GM21367 (cell line): ENCODE data around the gene TMEM163.
"Not testable (repeated sequence)": the region's sequence is repeated elsewhere in the genome, so short reads cannot be mapped to it uniquely, and the experiment has no call there.

Experiments used
- ATAC-seq: cut with Tn5 transposase; IDR thresholded peaks from one replicate; pipeline ENCODE4 v1.9.1; 2021; ENCODE audit not compliant: unreplicated experiment

TMEM163 gene

DNA sequence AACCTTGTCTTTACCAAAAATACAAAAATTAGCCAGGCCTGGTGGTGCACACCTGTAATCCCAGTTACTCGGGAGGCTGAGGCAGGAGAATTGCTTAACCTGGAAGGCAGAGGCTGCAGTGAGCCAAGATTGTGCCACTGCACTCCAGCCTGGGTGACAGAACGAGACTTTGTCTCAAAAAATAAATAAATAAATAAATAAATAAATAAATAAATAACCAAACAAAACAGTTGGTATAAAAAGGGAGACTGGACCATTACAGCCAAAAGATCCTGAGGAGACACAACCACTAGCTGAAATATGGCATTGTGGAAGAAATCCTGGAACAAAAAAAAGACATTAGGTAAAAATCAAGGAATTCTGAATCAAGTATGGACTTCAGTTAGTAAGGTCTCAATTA lies 4.9 kb upstream of the TMEM163 start:
- ATAC-seq = not testable (repeated sequence)

DNA sequence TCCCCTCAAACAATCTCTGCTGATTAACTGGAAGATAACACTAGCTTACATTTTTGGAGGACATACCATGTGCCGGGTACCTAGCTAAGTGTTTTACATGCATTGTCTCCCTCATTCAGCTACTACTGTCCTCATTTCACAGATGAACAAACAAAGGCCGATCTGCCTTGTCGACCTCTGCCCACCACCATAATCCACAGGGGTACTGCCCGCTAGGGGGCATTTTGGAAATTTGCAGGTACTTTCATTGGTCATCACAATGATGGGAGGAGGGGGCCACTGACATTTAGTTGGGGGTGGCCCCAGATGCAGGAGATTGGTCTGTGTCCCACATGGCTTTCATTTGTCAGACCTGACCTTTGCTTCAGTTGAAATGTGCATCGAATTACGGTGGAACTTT lies 3.9 kb upstream of the TMEM163 start:
- no peak for ATAC-seq

DNA sequence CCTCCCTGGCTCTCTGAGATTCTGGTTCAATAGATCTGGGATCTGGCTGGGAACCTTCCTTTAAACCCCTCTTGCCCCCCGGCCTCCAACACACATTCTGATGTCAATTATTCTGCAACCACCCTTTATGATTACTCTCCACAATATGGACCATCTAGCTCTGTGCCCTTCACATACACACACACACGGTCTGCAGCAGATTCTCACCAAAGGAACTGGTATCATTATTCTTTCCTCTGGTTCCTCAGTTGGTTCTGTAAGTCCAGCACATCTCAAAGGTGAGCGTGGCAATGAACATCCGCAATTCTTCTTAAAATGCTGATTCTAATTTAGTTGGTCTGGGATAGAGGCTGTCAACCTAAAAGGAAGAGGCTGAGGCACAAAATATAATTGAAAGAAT lies 2.8 kb upstream of the TMEM163 start:
- no peak for ATAC-seq

DNA sequence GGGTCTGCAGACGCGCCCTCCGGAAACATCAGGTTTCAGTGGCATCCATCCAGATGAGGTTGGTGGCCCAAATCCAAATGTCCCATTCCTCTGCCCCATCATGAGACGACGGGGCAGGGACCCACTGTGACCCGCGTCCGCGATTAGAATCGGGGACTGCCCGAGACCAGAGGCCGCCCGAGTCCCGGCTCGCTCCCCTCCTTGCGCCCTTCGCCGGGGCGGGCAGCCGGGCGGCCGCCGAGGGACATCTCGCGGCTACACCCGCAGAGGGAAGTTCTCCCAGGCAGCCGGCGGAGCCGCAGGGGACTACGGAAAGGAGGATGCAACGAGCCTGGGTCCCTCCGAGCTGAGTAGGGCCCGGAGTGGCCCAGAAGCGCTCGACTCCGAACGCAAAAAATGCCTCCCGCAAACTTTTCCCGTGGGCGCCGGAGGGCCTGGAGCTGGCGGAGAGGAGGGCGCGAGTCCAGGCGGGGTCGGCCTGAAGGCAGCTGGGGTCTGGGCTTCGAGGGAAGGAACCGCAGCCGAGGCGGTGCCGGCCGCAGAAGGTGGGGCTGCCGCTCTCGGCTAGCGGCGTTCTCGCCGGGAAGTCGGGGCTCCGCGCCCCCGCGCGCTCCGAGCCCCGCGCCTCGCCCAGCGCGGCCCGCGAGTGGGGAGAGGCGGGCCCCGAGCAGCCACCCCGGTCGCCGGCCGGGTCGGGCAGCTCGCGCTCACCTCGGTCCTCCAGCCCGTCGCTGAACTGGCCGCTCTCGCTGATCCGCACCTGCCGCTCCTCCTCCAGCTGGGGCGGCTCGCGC lies 580 bp downstream of the TMEM163 start:
- ATAC-seq = peak; percentile 31

DNA sequence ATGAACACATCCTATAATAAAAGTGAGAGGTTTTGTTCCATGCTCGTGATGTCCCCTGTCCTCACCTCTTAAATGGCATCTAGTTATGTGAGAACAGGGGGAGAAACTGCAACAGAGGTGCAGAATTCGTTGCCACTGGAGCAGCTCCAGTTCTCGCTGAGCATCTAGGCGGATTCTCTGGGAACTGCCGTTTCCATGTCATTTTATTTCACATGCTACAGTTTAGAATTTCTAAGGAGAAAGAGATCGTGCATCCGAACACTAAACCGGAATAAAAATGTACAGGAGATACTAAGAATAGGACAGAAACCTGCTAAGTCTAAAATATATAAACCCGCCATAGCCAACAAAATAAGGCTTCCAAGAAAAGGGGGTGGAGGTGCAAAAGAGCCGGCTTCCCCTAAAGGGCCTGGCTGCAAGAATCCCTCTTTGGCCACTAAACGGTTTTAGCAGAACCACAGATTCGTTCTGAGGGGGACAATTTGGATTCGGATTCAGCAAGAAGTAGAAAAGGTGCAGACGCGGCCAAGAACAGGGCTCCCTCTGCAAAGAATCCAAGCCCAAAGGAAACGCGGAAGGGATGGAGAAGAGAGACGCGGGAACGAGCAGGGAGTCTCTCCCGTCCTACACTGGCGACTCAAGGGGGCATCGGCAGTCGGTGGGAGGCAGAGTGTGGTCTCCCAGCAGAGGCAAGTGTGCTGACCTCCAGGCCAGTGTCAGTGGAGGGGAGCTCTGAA lies 1.3 kb downstream of the TMEM163 start:
- no peak for ATAC-seq

DNA sequence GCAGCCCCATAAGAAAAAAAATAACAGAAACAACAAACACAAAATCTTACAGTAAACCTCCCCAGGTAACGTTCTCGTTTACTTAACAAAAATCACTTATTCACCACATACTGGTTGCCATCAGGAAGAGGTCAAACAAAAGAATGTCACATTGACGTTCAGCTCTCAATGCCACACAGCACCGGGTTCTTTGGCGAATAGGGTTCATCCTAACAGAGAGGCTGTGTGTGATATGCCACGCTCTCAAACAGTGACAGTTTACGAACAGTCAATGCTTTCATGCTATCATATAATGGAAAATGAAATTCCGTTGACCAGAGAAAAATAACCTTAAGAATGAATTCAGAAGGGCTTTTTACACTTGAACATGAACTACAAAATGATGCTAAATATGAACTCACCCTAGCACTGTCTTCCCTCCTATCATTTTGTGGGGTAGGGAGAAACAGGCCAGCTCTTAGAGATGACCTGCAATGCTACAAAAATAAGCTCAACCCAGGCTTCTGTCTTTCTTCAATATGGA lies 2.0 kb downstream of the TMEM163 start:
- ATAC-seq = no peak

DNA sequence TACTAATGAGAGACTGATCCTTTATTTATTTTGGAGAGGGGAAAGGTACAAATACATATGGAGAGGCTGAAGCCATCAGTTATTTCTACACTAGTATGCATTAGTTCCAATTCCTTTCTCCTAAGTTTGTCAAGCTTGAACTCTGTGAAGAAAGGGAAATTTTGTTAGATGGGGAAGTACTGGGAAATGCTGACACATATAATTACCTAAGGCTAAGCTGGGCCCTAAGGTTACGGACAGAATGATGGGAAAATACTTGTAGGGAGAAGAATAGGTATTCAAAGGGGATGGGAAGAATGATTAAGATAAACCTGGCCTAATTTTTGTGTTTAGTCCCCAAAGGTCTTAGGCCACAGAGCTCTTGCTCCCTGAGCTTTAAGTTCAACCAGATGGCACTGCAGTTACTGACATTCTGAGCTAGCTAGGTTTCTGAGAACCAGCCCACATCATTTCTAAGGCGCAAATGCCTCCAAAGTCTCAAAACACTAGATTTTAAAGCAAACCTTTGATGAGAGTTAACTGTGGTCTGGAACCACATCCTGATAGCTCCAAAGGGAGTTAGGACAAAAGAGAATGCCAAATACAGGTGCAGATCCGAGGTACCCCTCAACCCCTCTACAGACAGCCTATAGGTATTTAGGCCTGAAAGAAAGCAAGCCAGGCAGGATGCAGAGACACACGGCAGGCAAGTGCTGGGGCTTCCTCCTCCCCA lies 2.7 kb downstream of the TMEM163 start:
- ATAC-seq = no peak

DNA sequence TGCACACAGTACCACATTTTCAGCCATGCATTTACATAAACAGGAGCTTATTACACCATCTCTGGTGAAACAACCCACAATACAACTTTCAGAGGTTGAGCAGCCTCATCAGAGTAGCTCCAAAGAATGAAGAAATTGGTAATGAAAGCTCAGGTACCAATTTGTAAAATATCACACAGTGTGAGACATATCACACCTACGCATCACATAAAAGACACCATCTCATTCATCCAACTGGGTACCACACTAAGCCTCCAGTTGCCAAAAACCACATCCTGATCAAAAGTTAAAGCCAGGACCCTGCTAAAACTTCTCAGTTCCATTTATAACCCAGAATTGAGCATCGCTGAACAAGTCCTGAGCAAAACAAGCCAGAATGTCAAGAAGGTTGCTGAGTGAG lies 4.6 kb downstream of the TMEM163 start:
- ATAC-seq = no peak

DNA sequence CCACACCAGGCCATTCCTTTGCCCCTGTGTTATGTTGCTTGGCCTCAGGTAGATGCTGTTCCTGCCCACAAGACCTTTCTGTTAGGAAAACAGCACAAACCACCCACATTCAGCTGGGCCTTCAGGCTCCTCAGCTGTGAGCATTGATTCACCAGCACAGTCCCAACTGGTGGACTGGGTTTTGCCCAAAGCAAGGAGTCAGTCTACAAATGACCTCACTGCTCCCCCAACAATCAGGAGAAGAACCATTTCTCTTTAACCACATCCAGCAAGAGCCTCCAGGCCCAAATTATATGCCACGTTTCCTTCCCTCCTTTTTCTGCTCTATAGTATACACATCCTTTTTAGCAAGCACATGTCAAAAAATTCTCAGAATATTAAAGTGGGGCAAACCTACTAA lies 5.2 kb downstream of the TMEM163 start:
- ATAC-seq = no peak

DNA sequence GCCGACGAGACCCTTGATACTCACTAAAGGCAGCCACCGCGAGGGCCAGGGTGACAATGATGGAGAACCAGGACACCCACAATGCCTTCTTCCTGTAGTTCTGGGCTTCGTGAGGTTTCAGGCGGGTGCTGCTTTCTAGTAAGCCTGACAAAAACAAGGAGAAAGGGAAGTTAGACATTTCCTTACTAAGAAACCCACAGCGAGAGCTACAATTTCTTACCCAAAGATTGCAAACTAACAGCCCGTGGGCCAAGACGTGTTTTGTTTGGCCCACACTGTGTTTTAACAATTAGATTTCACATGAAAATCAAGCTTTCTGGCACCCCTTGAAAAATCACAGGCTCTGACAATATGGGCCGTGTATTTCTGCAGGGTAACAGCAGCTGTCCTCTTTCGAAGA lies 5.6 kb downstream of the TMEM163 start:
- no peak for ATAC-seq

DNA sequence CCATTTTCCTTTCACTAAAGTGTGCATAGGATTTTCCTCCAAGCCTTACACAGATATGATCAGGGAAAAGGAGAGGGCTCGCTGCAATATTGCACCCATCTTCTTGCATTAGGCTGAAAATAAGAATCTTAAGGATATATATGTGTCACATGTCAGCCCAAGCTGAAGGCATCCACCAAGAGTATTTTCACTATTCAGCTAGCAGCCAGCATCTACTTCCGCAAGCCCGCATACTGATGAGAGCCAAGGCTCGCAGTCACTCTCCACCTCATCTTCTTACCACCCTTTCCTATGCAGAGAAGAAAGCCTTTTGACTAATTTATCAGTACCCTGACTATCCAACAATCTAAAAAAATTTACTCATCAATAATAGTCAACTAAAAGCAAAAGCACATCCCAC lies 6.1 kb downstream of the TMEM163 start:
- ATAC-seq = no peak

DNA sequence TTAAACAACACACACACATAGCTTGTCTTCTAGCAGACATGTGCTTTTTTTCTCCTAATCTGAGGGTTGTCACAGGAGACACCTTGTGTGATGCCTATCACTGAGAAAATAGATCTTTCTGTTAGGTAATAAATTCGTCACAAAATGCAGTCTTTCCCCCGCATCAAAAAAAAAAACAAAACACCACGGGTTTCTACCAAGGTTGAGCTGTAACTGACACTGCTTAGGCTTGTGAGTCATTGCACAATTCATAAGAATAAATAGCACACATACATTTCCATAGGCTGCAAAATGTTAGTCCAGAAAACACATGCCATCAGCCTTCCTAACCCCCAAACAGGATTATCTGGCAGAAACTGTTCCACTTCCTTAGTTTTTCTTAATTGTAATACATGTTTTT lies 6.5 kb downstream of the TMEM163 start:
- ATAC-seq = no peak

DNA sequence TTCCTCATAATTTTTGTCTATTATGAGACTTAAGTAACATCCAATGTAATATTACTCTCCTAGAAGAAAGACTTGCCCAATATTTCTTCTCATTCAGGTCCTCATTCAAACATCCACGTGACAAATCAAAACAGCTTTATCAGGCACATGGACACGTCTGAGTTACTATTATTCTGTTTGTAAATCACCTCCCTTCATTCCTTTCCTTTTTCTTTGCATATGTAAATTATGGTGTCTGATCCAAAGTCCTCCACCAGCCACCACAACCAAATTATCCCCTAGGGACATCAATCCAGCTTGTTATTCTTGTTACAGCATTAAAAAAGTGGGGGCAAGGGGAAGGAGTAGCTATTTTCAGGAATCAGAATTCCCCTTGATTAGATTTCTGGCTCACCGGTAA lies 7.1 kb downstream of the TMEM163 start:
- no peak for ATAC-seq

DNA sequence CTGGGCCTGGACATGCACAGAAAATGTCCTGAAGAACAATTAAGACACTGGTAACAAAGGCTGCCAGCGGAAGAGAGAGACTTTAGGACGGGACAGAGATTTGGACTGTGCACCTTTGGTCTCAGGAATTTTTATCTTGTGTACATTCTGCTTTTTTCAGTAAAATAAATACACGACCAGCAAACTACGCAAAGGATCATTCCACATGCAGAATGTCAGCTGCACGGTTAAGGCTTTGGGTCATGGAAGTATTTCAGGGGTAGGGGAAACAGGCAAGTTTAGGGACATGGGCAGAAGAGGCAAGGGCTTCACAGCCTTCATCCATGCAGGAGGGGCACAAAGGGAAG lies 11.5 kb downstream of the TMEM163 start:
- ATAC-seq = no peak

DNA sequence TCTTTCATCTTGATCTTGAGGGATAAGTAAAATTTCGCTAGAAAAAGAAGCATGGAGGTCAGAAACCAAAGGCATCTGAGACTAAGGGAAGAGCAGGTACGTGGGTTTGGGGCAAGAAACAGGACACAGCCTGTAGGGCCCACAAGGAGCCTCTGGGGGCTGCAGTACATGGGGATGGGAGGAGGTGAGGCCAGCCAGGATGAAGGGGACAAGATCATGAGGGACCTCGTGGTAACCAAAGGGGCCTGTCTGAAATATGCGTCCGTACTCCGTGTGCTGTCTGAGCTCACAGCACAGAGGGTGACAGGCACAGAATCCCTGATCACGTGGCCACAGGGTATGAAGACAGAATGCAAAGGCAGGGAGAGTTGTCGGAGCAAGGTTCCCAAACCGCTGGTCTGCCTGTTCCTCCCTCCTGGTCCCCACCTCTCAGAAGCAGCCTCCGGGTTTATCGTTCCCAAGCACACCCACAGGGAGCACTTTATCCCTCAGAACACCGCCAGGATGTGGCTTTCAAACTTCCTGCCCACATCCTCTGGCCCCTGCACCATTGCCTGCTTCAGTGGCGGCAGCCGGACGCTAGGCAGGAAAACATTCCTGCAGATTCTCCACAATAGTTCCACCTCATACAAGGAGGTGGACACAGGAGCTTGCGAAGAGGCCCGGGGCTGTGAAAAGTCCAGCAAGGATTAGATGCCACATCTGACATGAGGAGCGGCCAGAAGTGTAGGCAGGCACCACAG lies 12.0 kb downstream of the TMEM163 start:
- no peak for ATAC-seq

DNA sequence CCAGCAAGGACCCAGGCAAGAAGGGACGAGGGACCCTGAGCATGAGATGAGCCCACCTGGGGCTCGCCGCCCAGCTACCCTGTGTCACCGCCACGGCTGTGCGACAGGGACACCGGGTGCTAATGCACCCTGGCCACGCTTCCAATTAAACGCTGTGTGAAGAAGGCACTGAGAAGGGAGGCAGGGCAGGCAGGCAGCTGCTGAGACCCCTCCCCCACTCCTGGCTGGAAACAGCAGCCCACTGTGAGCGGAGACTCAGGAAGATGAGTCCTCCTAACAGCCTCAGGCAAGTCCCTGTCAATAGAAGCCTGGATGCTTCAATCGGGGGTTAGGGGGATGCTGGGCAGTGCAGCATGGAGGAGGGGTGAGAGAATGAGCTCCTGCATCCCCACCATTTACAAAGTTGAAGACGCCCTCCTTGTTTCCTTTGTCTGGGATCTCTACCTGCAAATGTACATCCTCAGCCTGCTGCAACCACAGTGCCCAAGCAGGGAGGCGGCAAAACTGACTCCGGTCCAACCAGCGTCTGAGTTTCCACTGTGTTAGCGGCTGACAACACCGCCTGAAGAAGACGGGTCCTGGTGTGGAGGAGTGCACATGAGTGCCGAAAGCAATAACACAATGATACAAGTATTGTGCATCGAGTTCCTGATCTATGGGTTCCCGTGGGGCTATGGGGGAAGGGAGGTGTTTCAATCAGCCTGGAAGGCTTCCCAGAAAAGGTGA lies 12.8 kb downstream of the TMEM163 start:
- ATAC-seq = no peak

DNA sequence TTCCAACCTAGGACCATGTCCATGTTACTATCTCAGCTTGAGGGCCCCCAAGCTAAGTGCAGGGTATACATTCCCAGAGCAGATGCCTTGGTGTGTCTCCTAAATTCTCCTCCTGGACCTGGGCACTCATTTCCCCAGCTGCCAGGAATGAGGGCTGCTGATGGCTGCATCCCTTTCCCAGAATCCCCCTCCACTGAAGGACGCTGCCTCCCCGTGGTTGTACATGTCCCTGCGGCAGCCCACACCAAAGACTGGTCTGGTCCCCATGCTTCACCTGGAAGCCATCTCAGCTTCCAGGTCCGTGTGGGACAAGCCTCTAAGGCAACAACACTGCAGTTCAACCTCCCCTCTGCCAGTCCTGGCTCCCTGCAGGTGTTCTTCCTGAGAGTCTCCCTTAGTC lies 14.6 kb downstream of the TMEM163 start:
- ATAC-seq = no peak

DNA sequence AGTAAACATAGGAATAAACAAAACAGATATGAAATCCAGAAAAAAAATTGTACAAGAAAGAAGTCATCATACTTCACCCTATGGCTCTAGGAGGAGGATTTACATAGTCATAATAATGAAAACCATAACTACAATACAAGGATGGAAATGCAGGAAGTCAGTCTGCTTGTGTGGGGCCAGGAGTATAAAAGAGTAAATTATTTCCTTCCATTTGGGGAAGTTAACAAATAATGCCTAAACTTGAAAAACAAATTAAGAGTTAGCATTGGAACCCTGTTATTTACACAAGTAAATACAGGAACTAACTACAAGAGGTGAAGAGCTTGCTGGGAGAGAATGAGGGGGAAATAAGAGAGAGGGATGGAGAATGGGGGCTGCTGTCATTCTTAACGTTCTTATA lies 15.4 kb downstream of the TMEM163 start:
- no peak for ATAC-seq

DNA sequence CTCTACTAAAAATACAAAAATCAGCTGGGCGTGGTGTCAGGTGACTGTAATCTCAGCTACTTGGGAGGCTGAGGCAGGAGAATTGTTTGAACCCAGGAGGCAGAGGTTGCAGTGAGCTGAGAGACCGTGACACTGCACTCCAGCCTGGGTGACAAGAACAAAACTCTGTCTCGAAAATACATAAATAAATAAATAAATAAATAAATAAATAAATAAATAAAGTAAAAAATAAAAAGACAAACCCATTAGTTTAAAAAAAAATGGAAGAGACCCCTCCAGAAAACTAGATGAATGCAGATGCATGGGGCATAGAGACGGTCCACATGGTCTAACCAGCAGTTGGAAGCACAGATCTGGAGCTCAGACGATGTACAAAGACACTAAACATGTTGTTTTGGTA lies 18.1 kb downstream of the TMEM163 start:
- ATAC-seq = no peak

DNA sequence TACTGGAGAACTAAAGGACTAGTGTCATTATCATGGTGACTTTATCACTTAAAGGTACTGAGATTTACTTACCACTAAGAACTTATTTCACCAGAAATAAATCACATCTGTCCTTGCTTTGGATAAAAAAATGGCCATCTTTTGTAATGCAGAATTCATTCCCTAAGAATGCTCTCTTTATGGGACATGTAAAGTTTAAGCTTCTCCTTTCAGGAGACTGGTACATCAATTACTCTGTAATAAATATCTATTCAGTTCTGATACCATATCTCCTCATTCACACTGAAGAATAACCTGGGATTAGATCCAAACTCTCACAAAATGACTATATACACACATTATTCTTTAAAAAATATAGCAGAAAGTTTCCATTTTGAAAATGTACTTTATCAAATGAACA lies 24.4 kb downstream of the TMEM163 start:
- no peak for ATAC-seq
